A549 treated with DMSO at 1 μM for 4 hours (cell line): ENCODE data around the gene HMGN5. TPM values are rescaled to one million over a fixed set of nuclear protein-coding genes. Genes with fewer than 3 reads are reported as not detected.

Source experiments
- total RNA-seq: library from RNA; stranded (reverse); fragments of 200-300 nt; extraction: Qiagen RNA extraction; gene quantifications from 5 replicates; pipeline ENCODE4 v1.2.3, GENCODE V29; 2022; ENCODE audit warnings: low read depth

Gene HMGN5, protein sequence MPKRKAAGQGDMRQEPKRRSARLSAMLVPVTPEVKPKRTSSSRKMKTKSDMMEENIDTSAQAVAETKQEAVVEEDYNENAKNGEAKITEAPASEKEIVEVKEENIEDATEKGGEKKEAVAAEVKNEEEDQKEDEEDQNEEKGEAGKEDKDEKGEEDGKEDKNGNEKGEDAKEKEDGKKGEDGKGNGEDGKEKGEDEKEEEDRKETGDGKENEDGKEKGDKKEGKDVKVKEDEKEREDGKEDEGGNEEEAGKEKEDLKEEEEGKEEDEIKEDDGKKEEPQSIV
- total RNA-seq, result 2.0 to 3.4 TPM (median 2.5 TPM) in 5 replicates

DNA sequence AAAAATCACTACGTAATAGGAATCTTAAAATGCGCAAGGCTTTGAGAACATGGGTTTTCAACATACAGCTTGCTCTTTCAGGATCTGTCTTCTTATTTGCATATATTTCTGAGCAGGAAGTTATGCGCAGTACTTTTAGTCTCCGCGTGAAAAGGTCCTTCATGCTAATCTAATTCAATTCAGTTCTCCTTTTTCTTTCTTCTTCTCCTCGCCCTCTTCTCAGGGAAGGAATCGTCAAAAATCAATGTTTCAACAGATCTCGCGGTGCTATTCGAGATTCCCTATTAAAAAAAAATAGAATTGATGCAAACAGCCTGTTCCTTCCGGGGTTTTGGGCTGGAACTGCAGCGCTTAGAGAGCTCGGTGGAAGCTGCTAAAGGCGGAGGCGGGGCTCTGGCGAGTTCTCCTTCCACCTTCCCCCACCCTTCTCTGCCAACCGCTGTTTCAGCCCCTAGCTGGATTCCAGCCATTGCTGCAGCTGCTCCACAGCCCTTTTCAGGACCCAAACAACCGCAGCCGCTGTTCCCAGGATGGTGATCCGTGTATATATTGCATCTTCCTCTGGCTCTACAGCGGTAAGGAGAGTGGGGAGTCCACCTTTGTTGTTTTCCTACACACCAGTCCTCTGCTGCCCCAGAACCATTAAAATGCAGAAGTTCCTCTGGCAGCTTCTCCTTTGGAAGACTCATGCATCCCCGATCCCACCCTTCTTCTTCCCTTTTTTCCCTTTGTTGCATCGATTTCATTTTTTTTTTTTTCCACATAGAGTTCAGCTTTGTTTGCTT, at the start of gene HMGN5, which contains the start of gene SH3BGRL:
TSS of gene HMGN5 (minus strand) at position 243 of the 785 bp plus-strand sequence. CDS start 80,364 bp downstream, outside the sequence.
TSS of gene SH3BGRL (plus strand) at position 432 of the 785 bp plus-strand sequence. CDS start at position 531, 99 bp downstream.

Other genes starting within 250 kb of the HMGN5 start
- gene SH3BGRL, start 189 bp upstream of the HMGN5 start, total RNA-seq, result 40.1 to 63.6 TPM (median 48.1 TPM) in 5 replicates